WERI-Rb-1 (cell line): ENCODE results near the gene TMEM39A.

Experiments used
- DNase-seq: peaks from one replicate; pipeline ENCODE4 v3.0.0-alpha.2; 2020
- H3K27ac ChIP-seq: fragments of 250-450 bp; sonication (Bioruptor Pico); 2 replicates; pipeline ENCODE4 v1.5.1; 2020; ENCODE audit warnings: mild to moderate bottlenecking, moderate library complexity
- H3K27me3 ChIP-seq: fragments of 250-450 bp; sonication (Bioruptor Pico); 2 replicates; pipeline ENCODE4 v1.5.1; 2021; ENCODE audit warnings: mild to moderate bottlenecking, low read depth, moderate library complexity; ENCODE audit not compliant: insufficient read depth, severe bottlenecking
- H3K36me3 ChIP-seq: fragments of 250-450 bp; sonication (Bioruptor Pico); 2 replicates; pipeline ENCODE4 v1.5.1; 2020; ENCODE audit warnings: mild to moderate bottlenecking, moderate library complexity
- H3K4me3 ChIP-seq: 2 replicates; pipeline ENCODE4 v1.5.1; 2011; ENCODE audit warnings: low read depth, mild to moderate bottlenecking, control low read depth, low read length
- H3K9me3 ChIP-seq: fragments of 250-450 bp; sonication (Bioruptor Pico); 2 replicates; pipeline ENCODE4 v1.5.1; 2021; ENCODE audit warnings: mild to moderate bottlenecking, moderate library complexity; ENCODE audit not compliant: severe bottlenecking
- TF ChIP-seq, protein P1 (sequence below): IDR thresholded peaks from 2 replicates; pipeline ENCODE4 v1.5.1; 2011; ENCODE audit warnings: low read depth, mild to moderate bottlenecking, control low read depth, inconsistent platforms, low read length

TMEM39A gene

DNA sequence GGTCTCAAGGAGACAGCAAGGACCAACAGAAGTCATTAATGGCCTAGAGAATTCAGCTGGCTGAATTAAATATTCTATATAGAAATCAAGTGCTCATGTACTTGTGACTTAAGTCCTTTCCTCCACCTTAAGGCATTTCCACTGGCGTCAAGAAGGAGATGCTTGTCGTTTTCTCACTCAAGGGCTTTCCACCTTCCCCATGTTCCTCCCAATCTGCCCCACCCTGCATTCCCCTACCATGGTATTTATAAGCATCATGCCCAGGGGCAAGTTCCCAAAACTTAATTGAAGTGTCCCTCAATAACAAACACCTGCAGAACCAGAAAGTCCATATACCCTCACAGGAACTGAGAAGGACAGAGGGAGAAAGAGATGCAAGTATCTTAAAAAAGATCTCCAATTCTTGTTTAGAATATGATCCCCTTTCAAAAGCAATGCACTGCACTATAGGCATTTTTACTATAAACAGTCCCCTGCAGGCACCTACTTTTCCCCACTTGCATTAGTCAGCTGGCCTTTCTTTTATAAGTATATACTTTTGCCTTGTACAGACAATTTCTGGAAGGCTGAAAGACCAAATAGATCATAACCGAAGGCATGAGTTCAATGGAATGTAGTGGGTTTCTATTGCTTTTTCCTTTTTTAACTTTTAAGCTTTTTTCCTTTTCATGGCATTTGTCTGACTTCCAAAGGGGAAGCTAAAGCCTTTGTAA is 29.6 kb downstream of the TMEM39A start:
- TF ChIP-seq, protein P1, sequence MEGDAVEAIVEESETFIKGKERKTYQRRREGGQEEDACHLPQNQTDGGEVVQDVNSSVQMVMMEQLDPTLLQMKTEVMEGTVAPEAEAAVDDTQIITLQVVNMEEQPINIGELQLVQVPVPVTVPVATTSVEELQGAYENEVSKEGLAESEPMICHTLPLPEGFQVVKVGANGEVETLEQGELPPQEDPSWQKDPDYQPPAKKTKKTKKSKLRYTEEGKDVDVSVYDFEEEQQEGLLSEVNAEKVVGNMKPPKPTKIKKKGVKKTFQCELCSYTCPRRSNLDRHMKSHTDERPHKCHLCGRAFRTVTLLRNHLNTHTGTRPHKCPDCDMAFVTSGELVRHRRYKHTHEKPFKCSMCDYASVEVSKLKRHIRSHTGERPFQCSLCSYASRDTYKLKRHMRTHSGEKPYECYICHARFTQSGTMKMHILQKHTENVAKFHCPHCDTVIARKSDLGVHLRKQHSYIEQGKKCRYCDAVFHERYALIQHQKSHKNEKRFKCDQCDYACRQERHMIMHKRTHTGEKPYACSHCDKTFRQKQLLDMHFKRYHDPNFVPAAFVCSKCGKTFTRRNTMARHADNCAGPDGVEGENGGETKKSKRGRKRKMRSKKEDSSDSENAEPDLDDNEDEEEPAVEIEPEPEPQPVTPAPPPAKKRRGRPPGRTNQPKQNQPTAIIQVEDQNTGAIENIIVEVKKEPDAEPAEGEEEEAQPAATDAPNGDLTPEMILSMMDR: no peak
- Histone ChIP-seq H3K9me3 (peaks cover 5% of the 10 kb centered on the region), H3K36me3 (peaks cover 64% of the 10 kb centered on the region), H3K27me3 (no peaks in the 10 kb centered on the region), H3K27ac (no peak overlapping the region), H3K4me3 (no peak overlapping the region)
- DNase-seq: no peak

DNA sequence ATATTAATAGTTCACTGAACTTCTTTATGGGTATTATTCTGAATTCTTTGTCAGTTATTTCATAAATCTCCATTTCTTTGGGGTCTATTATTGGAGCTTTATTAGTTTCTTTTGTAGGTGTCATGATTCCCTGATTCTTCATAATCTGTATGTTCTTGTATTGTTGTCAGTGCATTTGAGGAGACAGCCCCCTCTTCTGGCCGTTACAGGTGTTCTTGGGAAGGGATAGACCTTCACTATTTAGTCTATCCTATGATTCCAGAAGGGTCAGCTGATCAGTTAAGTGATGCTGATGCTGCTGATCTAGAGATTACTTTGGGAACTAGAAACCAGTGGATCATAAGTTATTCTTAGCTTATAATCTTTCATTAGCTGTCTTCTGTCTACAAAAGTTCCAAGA is 34.9 kb downstream of the TMEM39A start:
- TF ChIP-seq, protein P1: no peak
- Histone ChIP-seq H3K9me3 (peaks cover 16% of the 10 kb centered on the region), H3K36me3 (peaks cover 29% of the 10 kb centered on the region), H3K27me3 (no peaks in the 10 kb centered on the region), H3K4me3 (no peak overlapping the region), H3K27ac (no peak overlapping the region)
- peak; percentile 29 for DNase-seq

DNA sequence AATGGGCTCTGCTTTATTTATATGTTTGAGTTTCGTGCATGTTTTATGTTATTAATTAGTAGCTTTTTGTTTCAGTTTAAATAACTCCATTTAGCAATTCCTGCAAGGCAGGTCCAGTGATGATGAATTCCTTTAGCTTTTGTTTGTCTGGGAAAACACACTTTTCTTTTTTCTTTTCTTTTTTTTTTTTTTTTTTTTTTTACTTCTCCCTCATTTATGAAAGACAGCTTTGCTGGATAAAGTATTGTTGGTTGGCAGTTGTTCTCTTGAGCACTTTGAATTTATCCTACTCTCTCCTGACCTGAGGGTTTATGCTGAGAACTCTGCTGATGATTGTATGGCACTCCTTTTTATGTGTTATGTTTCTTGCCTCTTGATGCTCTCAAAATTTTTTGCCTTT is 35.7 kb downstream of the TMEM39A start:
- Histone ChIP-seq H3K27ac (no peak overlapping the region), H3K36me3 (peaks cover 26% of the 10 kb centered on the region), H3K9me3 (peaks cover 16% of the 10 kb centered on the region), H3K27me3 (no peaks in the 10 kb centered on the region), H3K4me3 (no peak overlapping the region)
- TF ChIP-seq, protein P1: no peak
- DNase-seq: no peak

DNA sequence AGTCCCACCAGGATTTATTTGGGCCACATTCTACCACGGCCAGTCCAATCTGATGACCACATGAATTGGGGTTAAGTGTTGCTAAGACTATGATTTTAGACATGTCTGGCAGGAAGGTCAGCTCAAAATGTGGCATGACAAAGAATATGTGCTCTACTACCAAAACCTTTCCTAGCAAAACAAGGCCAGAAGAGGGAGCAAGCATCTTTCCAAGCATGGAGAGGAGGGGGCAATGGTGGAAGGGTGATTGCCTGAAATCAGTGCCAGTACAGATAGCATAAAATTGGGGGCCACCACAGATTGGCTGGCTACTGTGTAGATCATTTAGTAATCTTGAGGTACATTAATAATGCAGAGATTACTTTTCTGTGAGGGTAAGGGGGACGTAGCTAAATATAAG is 43.2 kb downstream of the TMEM39A start:
- peaks cover under 1% of the 10 kb centered on the region for H3K9me3 ChIP-seq
- no peak for DNase-seq
- TF ChIP-seq, protein P1: peak; percentile 25; the same call in 1 of the 2 replicates
- H3K27ac ChIP-seq: no peak overlapping the region
- H3K27me3 ChIP-seq: no peaks in the 10 kb centered on the region
- no peaks in the 10 kb centered on the region for H3K36me3 ChIP-seq
- no peak overlapping the region for H3K4me3 ChIP-seq

DNA sequence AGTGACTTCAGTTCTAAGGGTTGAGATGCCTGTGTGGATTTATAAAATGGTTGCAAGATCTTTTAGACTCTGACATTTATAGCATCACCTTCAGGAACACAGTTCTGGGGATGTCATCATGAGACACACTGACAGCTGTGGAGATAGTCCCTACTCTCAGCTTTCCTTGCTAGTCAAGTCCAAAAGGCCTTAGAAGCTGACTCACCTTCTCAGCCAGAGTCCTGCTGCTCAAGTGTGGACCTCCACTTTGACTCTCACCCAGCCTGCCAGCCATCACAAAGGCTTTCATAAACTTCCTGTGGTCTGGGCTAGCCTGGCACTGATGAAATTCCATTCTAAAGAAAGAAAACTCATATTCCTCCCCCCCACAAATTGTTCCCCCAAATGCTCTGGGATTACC is 44.8 kb downstream of the TMEM39A start:
- Histone ChIP-seq H3K27me3 (no peaks in the 10 kb centered on the region), H3K36me3 (no peaks in the 10 kb centered on the region), H3K9me3 (no peaks in the 10 kb centered on the region), H3K27ac (no peak overlapping the region), H3K4me3 (no peak overlapping the region)
- TF ChIP-seq, protein P1: no peak
- no peak for DNase-seq
